NCI-H2107 (cell line): Measurements from ENCODE around the gene TNIK.

Source experiments
- DNase-seq: peaks from one replicate; lab custom pipeline; 2025; lab: John Stamatoyannopoulos, UW

TNIK gene

GRCh38 chr3:171282041-171282440, 178.2 kb downstream of the TNIK start:
- no peak for DNase-seq

GRCh38 chr3:171281256-171281992, 178.8 kb downstream of the TNIK start:
- no peak for DNase-seq

- DNase-seq: no peak
These were observed 180.2 kb downstream of the TNIK start for GRCh38 chr3:171279972-171280371.

- DNase-seq: no peak
These were observed 182.0 kb downstream of the TNIK start for GRCh38 chr3:171278299-171278590.

GRCh38 chr3:171277456-171278298, 182.5 kb downstream of the TNIK start:
- no peak for DNase-seq

- DNase-seq: no peak
These were observed 183.3 kb downstream of the TNIK start for GRCh38 chr3:171276923-171277322.

GRCh38 chr3:171274222-171274621, 186.0 kb downstream of the TNIK start:
- no peak for DNase-seq

GRCh38 chr3:171270541-171270940, 189.7 kb downstream of the TNIK start:
- DNase-seq: no peak

- no peak for DNase-seq
These were observed 190.7 kb downstream of the TNIK start for GRCh38 chr3:171269542-171269941.

- no peak for DNase-seq
These were observed 191.5 kb downstream of the TNIK start for GRCh38 chr3:171268677-171269076.

GRCh38 chr3:171267104-171267503, 193.1 kb downstream of the TNIK start:
- DNase-seq: no peak

GRCh38 chr3:171266740-171267073, 193.5 kb downstream of the TNIK start:
- DNase-seq: no peak

- no peak for DNase-seq
These were observed 194.0 kb downstream of the TNIK start for GRCh38 chr3:171266034-171266739.

- DNase-seq: no peak
These were observed 195.4 kb downstream of the TNIK start for GRCh38 chr3:171264758-171265157.

GRCh38 chr3:171262431-171262830, 197.8 kb downstream of the TNIK start:
- no peak for DNase-seq

- no peak for DNase-seq
These were observed 198.7 kb downstream of the TNIK start for GRCh38 chr3:171261487-171261886.

- no peak for DNase-seq
These were observed 199.3 kb downstream of the TNIK start for GRCh38 chr3:171260899-171261298.

- DNase-seq: no peak
These were observed 199.7 kb downstream of the TNIK start for GRCh38 chr3:171260466-171260865.

- DNase-seq: no peak
These were observed 201.9 kb downstream of the TNIK start for GRCh38 chr3:171258316-171258715.

GRCh38 chr3:171257251-171258203, 202.7 kb downstream of the TNIK start:
- DNase-seq: no peak

- no peak for DNase-seq
These were observed 203.6 kb downstream of the TNIK start for GRCh38 chr3:171256445-171257250.
